Natural killer cell (primary cell): ENCODE measurements around the gene FRY. TPM values are rescaled to one million over a fixed set of nuclear protein-coding genes. Genes with fewer than 3 reads are reported as not detected.

Experiments used
- ATAC-seq, 3 donors: fragments of 150-1000 bp in 2 of 3; fragments of 200-7000 bp in 1 of 3; cut with Tn5 transposase; 1 replicate in 1 of 3; 2 replicates in 2 of 3; pipeline ENCODE4 v1.10.0; 2021; ENCODE audit warnings: mild to moderate bottlenecking in 2 of 3, moderate library complexity in 2 of 3
- DNase-seq, 2 donors: peaks; one replicate each; pipeline versions ENCODE4 v3.0.0 to v3.0.0-alpha.2; 2013 to 2021; ENCODE audit warnings: mixed read lengths in 1 of 2
- H3K27ac ChIP-seq: one replicate; pipeline ENCODE4 v1.5.1; 2013; ENCODE audit warnings: mild to moderate bottlenecking, low read length
- H3K27me3 ChIP-seq: one replicate; pipeline ENCODE4 v1.6.1; 2013; ENCODE audit warnings: low read length; ENCODE audit not compliant: control insufficient read depth, insufficient read depth
- H3K36me3 ChIP-seq: one replicate; pipeline ENCODE4 v1.6.1; 2013; ENCODE audit warnings: low read length; ENCODE audit not compliant: control insufficient read depth, insufficient read depth
- H3K4me1 ChIP-seq: one replicate; pipeline ENCODE4 v1.6.1; 2013; ENCODE audit warnings: low read length; ENCODE audit not compliant: control insufficient read depth, insufficient read depth
- H3K4me3 ChIP-seq: one replicate; pipeline ENCODE4 v1.5.1; 2013; ENCODE audit warnings: low read length
- H3K9me3 ChIP-seq: one replicate; pipeline ENCODE4 v1.6.1; 2013; ENCODE audit warnings: low read length; ENCODE audit not compliant: control insufficient read depth, insufficient read depth
- H3K27ac Mint-ChIP-seq, 2 donors: one replicate each; pipeline ENCODE4 v1.8.0; 2022; ENCODE audit warnings: mild to moderate bottlenecking in 2 of 2, mixed read lengths in 2 of 2, moderate library complexity in 1 of 2
- H3K27me3 Mint-ChIP-seq, 2 donors: one replicate each; pipeline ENCODE4 v1.8.0; 2022; ENCODE audit warnings: low read depth in 2 of 2, mixed read lengths in 2 of 2
- H3K36me3 Mint-ChIP-seq: one replicate; pipeline ENCODE4 v1.8.0; 2022; ENCODE audit warnings: mixed read lengths
- H3K4me1 Mint-ChIP-seq, 2 donors: one replicate each; pipeline ENCODE4 v1.8.0; 2022; ENCODE audit warnings: mixed read lengths in 2 of 2
- H3K4me3 Mint-ChIP-seq: one replicate; pipeline ENCODE4 v1.8.0; 2022; ENCODE audit warnings: mild to moderate bottlenecking, moderate library complexity, mixed read lengths
- H3K9me3 Mint-ChIP-seq, 2 donors: one replicate each; pipeline ENCODE4 v1.8.0; 2022; ENCODE audit warnings: mixed read lengths in 2 of 2
- WGBS: methylation state at CpG from one replicate; pipeline ENCODE4 v1.1.7; 2013; ENCODE audit warnings: missing lambda C conversion rate; ENCODE audit not compliant: insufficient coverage; 5-methylcytosine and 5-hydroxymethylcytosine counted together
- intact Hi-C: fragments of 100-400 bp; cut with micrococcal nuclease; formaldehyde crosslinking; loops from one replicate; pipeline ENCODE4 v1.14.2; 2022
- total RNA-seq, 4 donors: library from RNA; stranded (reverse); fragments of 120-200 nt in 1 of 4; gene quantifications; one replicate each; pipeline versions ENCODE4 v1.2.3 to v1.2.4, GENCODE V29; 2013 to 2022
- TF ChIP-seq, protein P1 (sequence below): fragments of 200-600 bp; IDR thresholded peaks from one replicate; pipeline ENCODE4 v1.8.0; 2022; ENCODE audit warnings: antibody characterized with exemption

Gene FRY
- total RNA-seq, 3 donors from 2014 or later (not counting 1 experiment from before 2014, with no cell fraction given), result 25.1 to 52.1 (median 27.4) TPM

GRCh38 chr13:32024750-32025149 lies 6.8 kb upstream of the FRY start:
- Mint-ChIP-seq H3K36me3 (no peaks in the 10 kb centered on the region), H3K27me3 (no peaks in the 10 kb centered on the region), H3K4me3 (no peak overlapping the region), H3K9me3 (no peaks in the 10 kb centered on the region), H3K27ac (no peak overlapping the region), H3K4me1 (peaks cover 0 to 5% of the 10 kb centered on the region in 2 donors)
- intact Hi-C loops, result no loop called here
- Histone ChIP-seq H3K9me3 (no peaks in the 10 kb centered on the region), H3K27ac (no peak overlapping the region), H3K4me3 (no peak overlapping the region), H3K4me1 (no peaks in the 10 kb centered on the region), H3K36me3 (no peaks in the 10 kb centered on the region), H3K27me3 (no peaks in the 10 kb centered on the region)
- DNase-seq (no peak), ATAC-seq (no peak)
- TF ChIP-seq, protein P1, sequence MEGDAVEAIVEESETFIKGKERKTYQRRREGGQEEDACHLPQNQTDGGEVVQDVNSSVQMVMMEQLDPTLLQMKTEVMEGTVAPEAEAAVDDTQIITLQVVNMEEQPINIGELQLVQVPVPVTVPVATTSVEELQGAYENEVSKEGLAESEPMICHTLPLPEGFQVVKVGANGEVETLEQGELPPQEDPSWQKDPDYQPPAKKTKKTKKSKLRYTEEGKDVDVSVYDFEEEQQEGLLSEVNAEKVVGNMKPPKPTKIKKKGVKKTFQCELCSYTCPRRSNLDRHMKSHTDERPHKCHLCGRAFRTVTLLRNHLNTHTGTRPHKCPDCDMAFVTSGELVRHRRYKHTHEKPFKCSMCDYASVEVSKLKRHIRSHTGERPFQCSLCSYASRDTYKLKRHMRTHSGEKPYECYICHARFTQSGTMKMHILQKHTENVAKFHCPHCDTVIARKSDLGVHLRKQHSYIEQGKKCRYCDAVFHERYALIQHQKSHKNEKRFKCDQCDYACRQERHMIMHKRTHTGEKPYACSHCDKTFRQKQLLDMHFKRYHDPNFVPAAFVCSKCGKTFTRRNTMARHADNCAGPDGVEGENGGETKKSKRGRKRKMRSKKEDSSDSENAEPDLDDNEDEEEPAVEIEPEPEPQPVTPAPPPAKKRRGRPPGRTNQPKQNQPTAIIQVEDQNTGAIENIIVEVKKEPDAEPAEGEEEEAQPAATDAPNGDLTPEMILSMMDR, result no peak
- WGBS, result no CpG with 5 or more reads among the region's 2 CpGs

GRCh38 chr13:32025730-32026129 lies 5.8 kb upstream of the FRY start:
- WGBS, result 94% methylated on average over 2 of the region's 2 CpGs
- DNase-seq, result no peak
- TF ChIP-seq, protein P1, result no peak
- H3K4me1 Mint-ChIP-seq, result peaks cover 0 to 8% of the 10 kb centered on the region in 2 donors
- intact Hi-C loops, result no loop called here
- no peaks in the 10 kb centered on the region for H3K36me3 Mint-ChIP-seq
- Histone ChIP-seq H3K4me1 (peaks cover 1% of the 10 kb centered on the region), H3K4me3 (no peak overlapping the region), H3K27me3 (no peaks in the 10 kb centered on the region), H3K36me3 (no peaks in the 10 kb centered on the region), H3K9me3 (no peaks in the 10 kb centered on the region), H3K27ac (no peak overlapping the region)
- H3K4me3 Mint-ChIP-seq, result no peak overlapping the region
- H3K27ac Mint-ChIP-seq, result no peak overlapping the region
- no peak for ATAC-seq
- H3K9me3 Mint-ChIP-seq, result no peaks in the 10 kb centered on the region
- no peaks in the 10 kb centered on the region for H3K27me3 Mint-ChIP-seq

DNA sequence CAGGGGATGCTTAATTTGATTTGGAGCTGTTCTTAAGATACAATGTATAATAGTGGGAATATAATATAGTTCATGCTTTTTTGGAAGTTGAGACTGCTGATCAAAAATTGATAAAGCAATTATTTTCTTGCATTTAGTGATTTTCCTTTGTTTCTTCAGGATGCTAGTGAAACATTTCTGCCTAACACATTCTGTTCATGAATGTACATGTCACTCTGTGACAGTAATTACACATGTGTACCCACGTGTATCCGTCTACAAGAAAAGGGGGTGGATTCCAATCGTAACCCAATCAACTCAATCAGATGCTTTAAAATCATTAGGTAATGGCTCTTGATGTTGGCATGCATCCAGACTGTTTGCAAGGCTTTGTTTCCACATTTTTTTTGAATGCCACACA lies 5.0 kb upstream of the FRY start:
- no peak overlapping the region for H3K27ac ChIP-seq
- TF ChIP-seq, protein P1, result no peak
- H3K36me3 ChIP-seq, result no peaks in the 10 kb centered on the region
- H3K4me1 ChIP-seq, result peaks cover 7% of the 10 kb centered on the region
- H3K4me1 Mint-ChIP-seq, result peaks cover 2 to 16% of the 10 kb centered on the region in 2 donors
- no peak overlapping the region for H3K27ac Mint-ChIP-seq
- intact Hi-C loops, result no loop called here
- no peak overlapping the region for H3K4me3 Mint-ChIP-seq
- no peak for DNase-seq
- 86% methylated on average over 3 of the region's 3 CpGs for WGBS
- ATAC-seq, result no peak
- no peaks in the 10 kb centered on the region for H3K9me3 ChIP-seq
- no peaks in the 10 kb centered on the region for H3K27me3 ChIP-seq
- no peaks in the 10 kb centered on the region for H3K9me3 Mint-ChIP-seq
- no peaks in the 10 kb centered on the region for H3K27me3 Mint-ChIP-seq
- no peaks in the 10 kb centered on the region for H3K36me3 Mint-ChIP-seq
- no peak overlapping the region for H3K4me3 ChIP-seq

- Histone ChIP-seq H3K4me3 (no peak overlapping the region), H3K4me1 (peaks cover 8% of the 10 kb centered on the region), H3K9me3 (no peaks in the 10 kb centered on the region), H3K27ac (no peak overlapping the region), H3K27me3 (no peaks in the 10 kb centered on the region), H3K36me3 (no peaks in the 10 kb centered on the region)
- Mint-ChIP-seq H3K27ac (no peak overlapping the region), H3K4me3 (no peak overlapping the region), H3K36me3 (no peaks in the 10 kb centered on the region), H3K27me3 (peaks cover 3 to 12% of the 10 kb centered on the region in 2 donors), H3K9me3 (no peaks in the 10 kb centered on the region), H3K4me1 (peaks cover 9 to 16% of the 10 kb centered on the region in 2 donors)
- 92% methylated on average over 2 of the region's 3 CpGs for WGBS
- TF ChIP-seq, protein P1, result no peak
- DNase-seq (no peak), ATAC-seq (no peak)
- intact Hi-C loops, result no loop called here
Observed at GRCh38 chr13:32028711-32029110, 2.9 kb upstream of the FRY start.
